Loucy (cell line): ENCODE data around the gene FMO3.

Source experiments
- H2AFZ ChIP-seq: fragments of 200-600 bp; sonication (generic); 2 replicates; pipeline ENCODE4 v1.6.0; 2016; ENCODE audit warnings: antibody characterized with exemption, mild to moderate bottlenecking, low read length, moderate library complexity
- H3F3A ChIP-seq: fragments of 200-600 bp; 2 replicates; pipeline ENCODE4 v1.6.0; 2016; ENCODE audit warnings: antibody characterized with exemption, low read depth, mild to moderate bottlenecking
- H3K27me3 ChIP-seq: fragments of 200-600 bp; sonication (generic); 2 replicates; pipeline ENCODE4 v1.6.1; 2014; ENCODE audit warnings: low read length, mild to moderate bottlenecking; ENCODE audit not compliant: insufficient read depth, poor library complexity, severe bottlenecking
- H3K36me3 ChIP-seq: fragments of 200-600 bp; sonication (generic); 2 replicates; pipeline ENCODE4 v1.6.1; 2016; ENCODE audit warnings: low read length; ENCODE audit not compliant: insufficient read depth
- H3K4me1 ChIP-seq: fragments of 200-600 bp; sonication (generic); 2 replicates; pipeline ENCODE4 v1.5.1; 2014; ENCODE audit warnings: low read length, mild to moderate bottlenecking; ENCODE audit not compliant: insufficient read depth, poor library complexity, severe bottlenecking
- H3K4me2 ChIP-seq: fragments of 200-600 bp; sonication (generic); 2 replicates; pipeline ENCODE4 v1.6.0; 2014; ENCODE audit warnings: antibody characterized with exemption, low read length, low read depth, mild to moderate bottlenecking; ENCODE audit not compliant: poor library complexity, severe bottlenecking
- H3K4me3 ChIP-seq: fragments of 200-600 bp; sonication (generic); 2 replicates; pipeline ENCODE4 v1.5.1; 2014; ENCODE audit warnings: low read length, mild to moderate bottlenecking, mixed read lengths; ENCODE audit not compliant: poor library complexity, severe bottlenecking
- H3K79me2 ChIP-seq: fragments of 200-600 bp; sonication (generic); 2 replicates; pipeline ENCODE4 v1.6.1; 2014; ENCODE audit warnings: low read length; ENCODE audit not compliant: insufficient read depth
- H3K9ac ChIP-seq: fragments of 200-600 bp; sonication (generic); 2 replicates; pipeline ENCODE4 v1.6.0; 2014; ENCODE audit warnings: mild to moderate bottlenecking, low read depth, low read length, moderate library complexity; ENCODE audit not compliant: poor library complexity, severe bottlenecking
- H3K9me2 ChIP-seq: fragments of 200-600 bp; sonication (generic); replicated peaks from 2 replicates; pipeline ENCODE4 v1.6.1; 2016; ENCODE audit warnings: low read depth, low read length, mixed read lengths
- H3K9me3 ChIP-seq: fragments of 200-600 bp; sonication (generic); 2 replicates; pipeline ENCODE4 v1.6.1; 2014; ENCODE audit warnings: mild to moderate bottlenecking, antibody characterized with exemption, low read length, low read depth; ENCODE audit not compliant: insufficient read depth
- H4K20me1 ChIP-seq: fragments of 200-600 bp; sonication (generic); 2 replicates; pipeline ENCODE4 v1.6.0; 2014; ENCODE audit warnings: antibody characterized with exemption, low read length, mild to moderate bottlenecking; ENCODE audit not compliant: insufficient read depth, poor library complexity, severe bottlenecking
- CTCF ChIP-seq: fragments of 200-600 bp; sonication (generic); conservative IDR thresholded peaks from 2 replicates; pipeline ENCODE4 v1.5.1; 2014; ENCODE audit warnings: mild to moderate bottlenecking, antibody characterized with exemption, low read length
- EZH2phosphoT487 ChIP-seq: fragments of 200-600 bp; IDR thresholded peaks from 2 replicates; pipeline ENCODE4 v1.6.1; 2018; ENCODE audit warnings: antibody characterized with exemption, mild to moderate bottlenecking, moderate library complexity, borderline replicate concordance

FMO3 gene

GRCh38 chr1:171150156-171150555 is 59.5 kb downstream of the FMO3 start:
- Histone ChIP-seq H3K36me3 (no peaks in the 10 kb centered on the region), H3K4me1 (no peaks in the 10 kb centered on the region), H2AFZ (no peak overlapping the region), H3K27me3 (no peaks in the 10 kb centered on the region), H3F3A (no peaks in the 10 kb centered on the region), H3K9me2 (no peaks in the 10 kb centered on the region), H4K20me1 (no peaks in the 10 kb centered on the region), H3K4me2 (no peak overlapping the region), H3K9ac (no peak overlapping the region), H3K79me2 (no peaks in the 10 kb centered on the region), H3K4me3 (no peak overlapping the region), H3K9me3 (no peaks in the 10 kb centered on the region)
- TF ChIP-seq EZH2phosphoT487 (no peak), CTCF (no peak)

- Histone ChIP-seq H2AFZ (no peak overlapping the region), H3K79me2 (no peaks in the 10 kb centered on the region), H3K9ac (no peak overlapping the region), H3K4me1 (no peaks in the 10 kb centered on the region), H3K4me3 (no peak overlapping the region), H3K9me3 (no peaks in the 10 kb centered on the region), H3K4me2 (no peak overlapping the region), H4K20me1 (no peaks in the 10 kb centered on the region), H3K36me3 (no peaks in the 10 kb centered on the region), H3K27me3 (no peaks in the 10 kb centered on the region), H3F3A (no peaks in the 10 kb centered on the region), H3K9me2 (no peaks in the 10 kb centered on the region)
- TF ChIP-seq EZH2phosphoT487 = no peak
- no peak for TF ChIP-seq CTCF
These were observed 61.8 kb downstream of the FMO3 start for GRCh38 chr1:171152549-171152948.

- no peak overlapping the region for H3K9ac ChIP-seq
- H3K36me3 ChIP-seq = no peaks in the 10 kb centered on the region
- H3K9me2 ChIP-seq = no peaks in the 10 kb centered on the region
- no peak overlapping the region for H3K4me2 ChIP-seq
- no peaks in the 10 kb centered on the region for H3K79me2 ChIP-seq
- H2AFZ ChIP-seq = no peak overlapping the region
- no peak overlapping the region for H3K4me3 ChIP-seq
- no peaks in the 10 kb centered on the region for H4K20me1 ChIP-seq
- H3F3A ChIP-seq = no peaks in the 10 kb centered on the region
- TF ChIP-seq EZH2phosphoT487 (no peak), CTCF (no peak)
- H3K4me1 ChIP-seq = no peaks in the 10 kb centered on the region
- H3K9me3 ChIP-seq = no peaks in the 10 kb centered on the region
- H3K27me3 ChIP-seq = no peaks in the 10 kb centered on the region
These were observed 64.8 kb downstream of the FMO3 start for GRCh38 chr1:171155484-171155883.
